Endothelial cell of umbilical vein (primary cell): ENCODE results near the gene KIAA1671. TPM values are rescaled to one million over a fixed set of nuclear protein-coding genes. Genes with fewer than 3 reads are reported as not detected.

ENCODE experiments used
- BruUV-seq: library from RNA; stranded (reverse); fragments of 400-500 nt; replicated peaks from 2 replicates; lab custom pipeline; 2021; lab: Mats Ljungman, UMichigan
- CTCF ChIA-PET: fragments of 300-600, 350-600 bp; sonication (Branson Sonifier 250); formaldehyde crosslinking; loops from one replicate; lab custom pipeline; 2021; ENCODE audit warnings: antibody characterized with exemption, inconsistent platforms; lab: Charles Lee
- POLR2A ChIA-PET: fragments of 300-600, 350-600 bp; sonication (Branson Sonifier 250); formaldehyde crosslinking; loops from one replicate; lab custom pipeline; 2021; ENCODE audit warnings: antibody characterized with exemption, inconsistent platforms; lab: Charles Lee
- DNase-seq: peaks from one replicate; pipeline ENCODE4 v3.0.0-alpha.2; 2011; ENCODE audit warnings: low read depth, low spot score
- FAIRE-seq: peaks from 2 replicates; lab custom pipeline; 2011; peaks lifted over from hg19 to GRCh38; lab: Jason Lieb, UNC
- H2AFZ ChIP-seq: 2 replicates; pipeline ENCODE4 v1.6.0; 2012; ENCODE audit warnings: low read depth, low read length, control low read depth, inconsistent platforms
- H3K27ac ChIP-seq: 2 replicates; pipeline ENCODE4 v1.5.1; 2011; ENCODE audit warnings: low read depth, mild to moderate bottlenecking, control low read depth, low read length, moderate library complexity; ENCODE audit not compliant: insufficient read depth
- H3K27me3 ChIP-seq, 2 experiments: 2 replicates each; pipeline versions ENCODE4 v1.6.0 to v1.6.1; 2011; ENCODE audit warnings: low read length in 2 of 2, mixed read lengths in 1 of 2; ENCODE audit not compliant: control insufficient read depth in 2 of 2, insufficient read depth in 2 of 2
- H3K36me3 ChIP-seq, 2 experiments: 2 replicates in 1 of 2; 3 replicates in 1 of 2; pipeline ENCODE4 v1.5.1; 2011; ENCODE audit warnings: low read length in 2 of 2, mild to moderate bottlenecking in 1 of 2, moderate library complexity in 1 of 2; ENCODE audit not compliant: control insufficient read depth in 2 of 2, insufficient read depth in 2 of 2; ENCODE audit errors: extremely low read depth in 1 of 2
- H3K4me1 ChIP-seq: 3 replicates; pipeline ENCODE4 v1.5.1; 2011; ENCODE audit warnings: mild to moderate bottlenecking, low read length; ENCODE audit not compliant: control insufficient read depth, insufficient read depth; ENCODE audit errors: extremely low read depth
- H3K4me2 ChIP-seq: 2 replicates; pipeline ENCODE4 v1.6.1; 2011; ENCODE audit warnings: low read length, control low read depth, mixed read lengths; ENCODE audit not compliant: insufficient read depth
- H3K4me3 ChIP-seq, 3 experiments: fragments of 200-600 bp in 1 of 3; sonication (generic), shearing (Covaris generic) in 1 of 3; replicated peaks in 1 of 3; 2 replicates each; pipeline ENCODE4 v1.5.1; 2011 to 2016; ENCODE audit warnings: control low read depth in 3 of 3, low read length in 3 of 3, mild to moderate bottlenecking in 2 of 3, inconsistent platforms in 1 of 3, low read depth in 1 of 3, moderate library complexity in 1 of 3; ENCODE audit not compliant: insufficient read depth in 1 of 3
- H3K79me2 ChIP-seq: 2 replicates; pipeline ENCODE4 v1.6.0; 2012; ENCODE audit warnings: low read length, inconsistent platforms; ENCODE audit not compliant: control insufficient read depth, insufficient read depth
- H3K9ac ChIP-seq: replicated peaks from 2 replicates; pipeline ENCODE3; 2011; ENCODE audit warnings: low read length, control low read depth; ENCODE audit not compliant: insufficient read depth; ENCODE audit errors: extremely low read depth
- H3K9me1 ChIP-seq: replicated peaks from 3 replicates; pipeline ENCODE4 v1.6.0; 2011; ENCODE audit warnings: mild to moderate bottlenecking, low read length; ENCODE audit not compliant: control insufficient read depth, insufficient read depth; ENCODE audit errors: extremely low read depth
- H3K9me3 ChIP-seq: replicated peaks from 2 replicates; pipeline ENCODE4 v1.5.1; 2012; ENCODE audit warnings: low read length, inconsistent platforms; ENCODE audit not compliant: control insufficient read depth, insufficient read depth
- H4K20me1 ChIP-seq: replicated peaks from 2 replicates; pipeline ENCODE3; 2011; ENCODE audit warnings: mild to moderate bottlenecking, low read length; ENCODE audit not compliant: control insufficient read depth, insufficient read depth; ENCODE audit errors: extremely low read depth
- CTCF ChIP-seq, 2 donors: IDR thresholded peaks; 1 replicate in 1 of 2; 2 replicates in 1 of 2; pipeline ENCODE4 v1.5.1; 2011; ENCODE audit warnings: low read length in 2 of 2, mild to moderate bottlenecking in 2 of 2, moderate library complexity in 2 of 2, control low read depth in 1 of 2, inconsistent platforms in 1 of 2, low read depth in 1 of 2; ENCODE audit not compliant: insufficient read depth in 1 of 2; ENCODE audit errors: extremely low read depth in 1 of 2
- EZH2 ChIP-seq: IDR thresholded peaks from 2 replicates; pipeline ENCODE4 v1.6.1; 2012; ENCODE audit warnings: borderline replicate concordance, low read depth, mild to moderate bottlenecking, moderate library complexity, low read length, inconsistent platforms; ENCODE audit not compliant: severe bottlenecking
- FOS ChIP-seq: IDR thresholded peaks from 2 replicates; pipeline ENCODE4 v1.6.1; 2011; ENCODE audit warnings: mild to moderate bottlenecking, low read length, moderate library complexity, borderline replicate concordance; ENCODE audit not compliant: insufficient read depth
- GATA2 ChIP-seq: IDR thresholded peaks from 2 replicates; pipeline ENCODE4 v1.7.0; 2011; ENCODE audit warnings: low read depth, mild to moderate bottlenecking, moderate library complexity, mixed read lengths, low read length; ENCODE audit not compliant: insufficient read length, insufficient read depth
- JUN ChIP-seq: IDR thresholded peaks from 2 replicates; pipeline ENCODE4 v1.6.1; 2011; ENCODE audit warnings: borderline replicate concordance, low read depth; ENCODE audit not compliant: insufficient read length, insufficient read depth
- MAX ChIP-seq: IDR thresholded peaks from 2 replicates; pipeline ENCODE4 v1.6.1; 2011; ENCODE audit not compliant: insufficient read depth, insufficient read length
- MYC ChIP-seq: IDR thresholded peaks from one replicate; pipeline ENCODE4 v1.6.1; 2011; ENCODE audit warnings: mild to moderate bottlenecking, low read depth, low read length
- POLR2A ChIP-seq: IDR thresholded peaks from 2 replicates; pipeline ENCODE4 v1.6.1; 2012; ENCODE audit warnings: low read depth, mild to moderate bottlenecking, control low read depth, low read length
- POLR2AphosphoS5 ChIP-seq: IDR thresholded peaks from 2 replicates; pipeline ENCODE4 v1.6.1; 2012; ENCODE audit warnings: low read depth, mild to moderate bottlenecking, control low read depth, low read length, moderate library complexity; ENCODE audit not compliant: insufficient read depth
- dilution Hi-C: fragments of 300-500 bp; cut with MboI; formaldehyde crosslinking; loops from one replicate; pipeline ENCODE4 v1.15.0; 2019; ENCODE audit warnings: low sequenced_read_pairs; ENCODE audit not compliant: extremely low pct_ligation_motif_present
- intact Hi-C: fragments of 100-400 bp; cut with micrococcal nuclease; formaldehyde crosslinking; loops from one replicate; pipeline ENCODE4 v1.10.0; 2022
- polyA plus RNA-seq, 4 experiments: library from polyadenylated mRNA; depleted of rRNA in 3 of 4; stranded (reverse) in 3 of 4; unstranded in 1 of 4; fragments of >200 nt; gene quantifications; 2 replicates each; pipeline versions ENCODE4 v1.2.1 to v1.2.3, GENCODE V29; 2011 to 2012; ENCODE audit warnings: missing spikeins in 1 of 4
- total RNA-seq: library from RNA; stranded (reverse); gene quantifications from 2 replicates; pipeline ENCODE4 v1.2.3, GENCODE V29; 2021

The KIAA1671 gene
- total and polyA plus RNA-seq, 2 donors (not counting 3 experiments of a cell fraction or from before 2014, with no cell fraction given) = 23.1 to 85.1 TPM

- H3K36me3 ChIP-seq = peaks cover 0 to 5% of the 10 kb centered on the region in 2 experiments
- no peaks in the 10 kb centered on the region for H3K9me1 ChIP-seq
- no peaks in the 10 kb centered on the region for H3K9me3 ChIP-seq
- dilution Hi-C loops = no loop called here
- BruUV-seq = no TSS peak
- FAIRE-seq = no peak
- H3K4me3 ChIP-seq = no peak overlapping the region
- POLR2A ChIA-PET = interaction anchor here (1.3 kb wide), 1 partner anchor 39 kb away, joined by 4 read pairs; no protein-coding TSS in a partner anchor
- CTCF ChIA-PET = interaction anchor here (1.0 to 1.6 kb wide), 5 partner anchors 10 to 86 kb away, joined by 3 to 6 read pairs (median 4); no protein-coding TSS in a partner anchor
- peaks cover 9% of the 10 kb centered on the region for H3K79me2 ChIP-seq
- no peak overlapping the region for H2AFZ ChIP-seq
- H3K4me1 ChIP-seq = peaks cover 23% of the 10 kb centered on the region
- intact Hi-C loops = loop anchor here (5.0 kb wide), 1 partner anchor 58 kb away; no protein-coding TSS in a partner anchor
- H3K27me3 ChIP-seq = no peaks in the 10 kb centered on the region
- no peaks in the 10 kb centered on the region for H4K20me1 ChIP-seq
- TF ChIP-seq FOS (no peak), MAX (no peak), EZH2 (no peak), GATA2 (no peak), POLR2A (no peak), POLR2AphosphoS5 (no peak), JUN (no peak), CTCF (IDR thresholded peaks at IDR 0.05; ENCODE audit: extremely low read depth in 1 of 2, insufficient read depth in 1 of 2, low read depth in 1 of 2, low read length in 2 of 2) (no peak), MYC (no peak)
- H3K4me2 ChIP-seq = no peak overlapping the region
- H3K27ac ChIP-seq = no peak overlapping the region
- no peak for DNase-seq
- no peak overlapping the region for H3K9ac ChIP-seq
Observed at GRCh38 chr22:25024895-25025294, 72.4 kb downstream of the KIAA1671 start.
